HG03432 (cell line): Measurements from ENCODE around the gene CARD16.

Experiments used
- ATAC-seq: cut with Tn5 transposase; IDR thresholded peaks from one replicate; pipeline ENCODE4 v1.9.1; 2021; ENCODE audit warnings: mild to moderate bottlenecking, moderate library complexity; ENCODE audit not compliant: unreplicated experiment

Gene CARD16

GRCh38 chr11:104997288-104997687 lies 47.8 kb downstream of the CARD16 start:
- no peak for ATAC-seq

- ATAC-seq = no peak
Measured at GRCh38 chr11:104995001-104995408, 50.1 kb downstream of the CARD16 start.

GRCh38 chr11:104992781-104993180 lies 52.4 kb downstream of the CARD16 start:
- no peak for ATAC-seq

DNA sequence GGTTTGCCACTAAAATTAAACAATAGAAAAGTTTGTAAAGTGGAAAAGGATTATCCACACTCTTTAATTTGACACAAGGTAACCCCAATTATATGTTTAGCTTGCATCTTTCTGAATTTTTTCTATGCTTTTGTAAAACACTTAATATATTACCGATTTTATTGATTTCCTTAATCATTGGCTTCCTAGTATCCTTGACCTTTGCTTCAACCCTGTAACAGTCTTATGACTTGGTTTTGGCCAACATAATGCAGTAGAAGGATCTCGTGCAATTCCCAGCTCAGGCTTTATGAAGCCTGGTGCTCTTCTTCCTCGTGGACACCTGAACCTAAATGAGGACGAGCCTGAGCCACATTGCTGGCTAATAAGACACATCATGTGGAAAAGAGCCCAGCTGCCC lies 53.1 kb downstream of the CARD16 start:
- ATAC-seq = no peak
